ENCODE data around the gene CMKLR1. TPM values are rescaled to one million over a fixed set of nuclear protein-coding genes. Genes with fewer than 3 reads are reported as not detected.

CMKLR1 gene
- total RNA-seq, 1 donor from 2014 or later, result 0.57 TPM

GRCh38 chr12:108319277-108320234, 19.6 kb downstream of the CMKLR1 start:
- Mint-ChIP-seq H3K9me3 (ENCODE audit: unreplicated experiment) (peaks cover 6% of the 10 kb centered on the region), H3K4me3 (ENCODE audit: unreplicated experiment) (no peak overlapping the region), H3K27ac (ENCODE audit: unreplicated experiment) (no peak overlapping the region), H3K27me3 (ENCODE audit: low read depth, unreplicated experiment) (peaks cover 48% of the 10 kb centered on the region), H3K36me3 (ENCODE audit: low read depth, unreplicated experiment) (peaks cover 3% of the 10 kb centered on the region), H3K4me1 (ENCODE audit: low read depth, unreplicated experiment) (peaks cover 8% of the 10 kb centered on the region)
- H3K4me1 ChIP-seq (ENCODE audit: insufficient read depth, low read length), result no peaks in the 10 kb centered on the region
- H3K9me3 ChIP-seq (ENCODE audit: insufficient read depth, low read depth, low read length), result no peaks in the 10 kb centered on the region
- no peak overlapping the region for H3K9ac ChIP-seq (ENCODE audit: low read length)
- no peak overlapping the region for H3K4me2 ChIP-seq (ENCODE audit: low read length)
- no peak overlapping the region for H3K27ac ChIP-seq (ENCODE audit: low read depth, low read length)
- no peak overlapping the region for H2AFZ ChIP-seq (ENCODE audit: low read depth, low read length)
- H4K20me1 ChIP-seq (ENCODE audit: insufficient read depth, low read length), result no peaks in the 10 kb centered on the region
- no peaks in the 10 kb centered on the region for H3K36me3 ChIP-seq (ENCODE audit: insufficient read depth, low read length)
- no peak for FAIRE-seq
- H3K27me3 ChIP-seq (ENCODE audit: insufficient read depth, low read length), result peaks cover 17% of the 10 kb centered on the region
- H3K4me3 ChIP-seq (ENCODE audit: insufficient read depth, low read depth, low read length), result no peak overlapping the region
- no peak for TF ChIP-seq EZH2 (IDR thresholded peaks at IDR 0.05; ENCODE audit: insufficient read depth, low read length)
- TF ChIP-seq CTCF (IDR thresholded peaks at IDR 0.05; ENCODE audit: insufficient read depth, low read depth, low read length), result no peak
- no peaks in the 10 kb centered on the region for H3K79me2 ChIP-seq (ENCODE audit: insufficient read depth, low read length)
- no peak for DNase-seq (ENCODE audit: low read depth)

DNA sequence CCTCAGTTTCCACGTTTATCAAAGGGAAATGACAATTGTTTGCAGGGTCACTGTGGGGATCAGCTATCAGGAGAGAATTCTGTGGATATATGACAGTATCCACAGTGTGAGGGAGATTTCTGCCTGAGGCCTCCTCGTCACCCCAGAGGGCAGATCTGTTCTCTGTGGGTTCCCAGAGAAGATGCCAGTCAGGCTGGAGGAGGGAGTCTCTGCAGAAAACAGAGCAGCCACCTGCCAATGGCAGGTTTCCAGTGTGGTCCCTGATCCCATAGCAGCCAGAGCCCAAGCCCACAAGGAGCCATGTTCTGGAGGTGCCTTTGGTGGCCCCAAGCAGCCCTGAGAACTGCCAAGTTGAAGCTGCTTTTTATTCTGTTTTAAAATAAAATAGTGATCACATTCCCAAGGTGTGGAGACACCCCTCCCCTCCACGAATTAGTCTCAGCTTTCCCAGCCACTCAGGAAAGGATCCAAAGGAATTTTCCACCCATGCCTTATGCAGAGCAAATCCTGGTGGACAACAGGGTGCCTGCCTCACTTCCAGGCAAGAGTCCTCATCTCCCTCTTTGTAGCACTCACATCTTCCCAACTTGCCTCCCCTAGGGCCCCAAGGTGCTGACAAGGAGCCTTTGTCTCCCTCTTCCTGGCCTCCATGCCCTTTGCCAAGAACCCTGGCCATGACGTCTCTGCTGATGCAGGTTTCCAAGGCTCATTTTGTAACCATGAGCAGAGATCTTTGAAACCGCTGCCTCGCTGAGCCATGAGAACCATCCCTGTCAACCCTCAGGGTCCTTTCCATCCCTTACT, 20.4 kb downstream of the CMKLR1 start:
- H3K27me3 Mint-ChIP-seq (ENCODE audit: low read depth, unreplicated experiment), result peaks cover 47% of the 10 kb centered on the region
- no peak overlapping the region for H3K4me3 Mint-ChIP-seq (ENCODE audit: unreplicated experiment)
- no peaks in the 10 kb centered on the region for H3K9me3 ChIP-seq (ENCODE audit: insufficient read depth, low read depth, low read length)
- peaks cover 11% of the 10 kb centered on the region for H3K4me1 Mint-ChIP-seq (ENCODE audit: low read depth, unreplicated experiment)
- H3K4me2 ChIP-seq (ENCODE audit: low read length), result no peak overlapping the region
- no peak overlapping the region for H3K27ac Mint-ChIP-seq (ENCODE audit: unreplicated experiment)
- H3K9me3 Mint-ChIP-seq (ENCODE audit: unreplicated experiment), result peaks cover 6% of the 10 kb centered on the region
- peaks cover 17% of the 10 kb centered on the region for H3K27me3 ChIP-seq (ENCODE audit: insufficient read depth, low read length)
- H3K36me3 Mint-ChIP-seq (ENCODE audit: low read depth, unreplicated experiment), result peaks cover 3% of the 10 kb centered on the region
- no peaks in the 10 kb centered on the region for H3K4me1 ChIP-seq (ENCODE audit: insufficient read depth, low read length)
- FAIRE-seq (no peak), DNase-seq (ENCODE audit: low read depth) (no peak)
- H2AFZ ChIP-seq (ENCODE audit: low read depth, low read length), result no peak overlapping the region
- no peaks in the 10 kb centered on the region for H3K36me3 ChIP-seq (ENCODE audit: insufficient read depth, low read length)
- no peak overlapping the region for H3K4me3 ChIP-seq (ENCODE audit: insufficient read depth, low read depth, low read length)
- H4K20me1 ChIP-seq (ENCODE audit: insufficient read depth, low read length), result no peaks in the 10 kb centered on the region
- H3K27ac ChIP-seq (ENCODE audit: low read depth, low read length), result no peak overlapping the region
- H3K79me2 ChIP-seq (ENCODE audit: insufficient read depth, low read length), result no peaks in the 10 kb centered on the region
- no peak overlapping the region for H3K9ac ChIP-seq (ENCODE audit: low read length)
- TF ChIP-seq EZH2 (IDR thresholded peaks at IDR 0.05; ENCODE audit: insufficient read depth, low read length) (no peak), CTCF (IDR thresholded peaks at IDR 0.05; ENCODE audit: insufficient read depth, low read depth, low read length) (no peak)
